Omental fat pad (tissue), 4 donors: ENCODE results near the gene STUB1. TPM values are rescaled to one million over a fixed set of nuclear protein-coding genes. Genes with fewer than 3 reads are reported as not detected.

Experiments used
- ATAC-seq: fragments of 150-250 bp; one replicate; pipeline ENCODE4 v1.9.1; 2016; ENCODE audit warnings: mild to moderate bottlenecking, moderate library complexity; ENCODE audit not compliant: low FRiP score
- DNase-seq: peaks from one replicate; pipeline ENCODE4 v3.0.0-alpha.2; 2019; ENCODE audit warnings: low spot score
- CTCF ChIP-seq, 3 donors: fragments of 450-650 bp; IDR thresholded peaks; one replicate each; pipeline ENCODE4 v1.5.1; 2016 to 2017; ENCODE audit warnings: antibody characterized with exemption in 3 of 3, mild to moderate bottlenecking in 3 of 3, moderate library complexity in 2 of 3
- total RNA-seq, 4 donors: library from RNA; depleted of rRNA; stranded (reverse); fragments of >200 nt; gene quantifications; one replicate each; pipeline ENCODE4 v1.1.0, GENCODE V29; 2016

STUB1 gene
- total RNA-seq, 4 donors from 2014 or later: 119 to 161 (median 128) TPM

- no peak for TF ChIP-seq CTCF (IDR thresholded peaks at IDR 0.05)
- DNase-seq: no peak
- ATAC-seq: no peak
These were observed 7.8 kb upstream of the STUB1 start for GRCh38 chr16:672371-672770.

GRCh38 chr16:672851-673250, 7.4 kb upstream of the STUB1 start:
- no peak for DNase-seq
- no peak for ATAC-seq
- no peak for TF ChIP-seq CTCF (IDR thresholded peaks at IDR 0.05)

- no peak for TF ChIP-seq CTCF (IDR thresholded peaks at IDR 0.05)
- no peak for ATAC-seq
- DNase-seq: no peak
These were observed 6.7 kb upstream of the STUB1 start for GRCh38 chr16:673399-673991.

- no peak for TF ChIP-seq CTCF (IDR thresholded peaks at IDR 0.05)
- DNase-seq: no peak
- ATAC-seq: no peak
These were observed 5.9 kb upstream of the STUB1 start for GRCh38 chr16:674214-674881.

- DNase-seq: no peak
- no peak for TF ChIP-seq CTCF (IDR thresholded peaks at IDR 0.05)
- no peak for ATAC-seq
These were observed 5.0 kb upstream of the STUB1 start, which contains the start of gene RHBDL1 for GRCh38 chr16:674968-675883. TSS of gene RHBDL1 (plus strand) at chr16:675671. CDS start at chr16:675791, 120 bp downstream.

- no peak for TF ChIP-seq CTCF (IDR thresholded peaks at IDR 0.05)
- DNase-seq (no peak), ATAC-seq (no peak)
These were observed 4.2 kb upstream of the STUB1 start for GRCh38 chr16:675884-676564.
